IMR-90 (cell line): ENCODE data around the gene TAF4. TPM values are rescaled to one million over a fixed set of nuclear protein-coding genes. Genes with fewer than 3 reads are reported as not detected.

Source experiments
- ATAC-seq: fragments of 200-7000 bp; cut with Tn5 transposase; 2 replicates; pipeline ENCODE4 v1.9.1; 2020; ENCODE audit warnings: low read depth, mild to moderate bottlenecking, moderate library complexity
- BruUV-seq: library from RNA; stranded (reverse); fragments of 400-500 nt; replicated peaks from 2 replicates; lab custom pipeline; 2021; lab: Mats Ljungman, UMichigan
- CTCF ChIA-PET: fragments of 300-600 bp; formaldehyde crosslinking; extraction: SDS; loops from one replicate; lab custom pipeline; 2021; ENCODE audit warnings: antibody characterized with exemption; lab: Yijun Ruan, JAX
- POLR2A ChIA-PET: fragments of 300-600 bp; sonication (Branson Sonifier 250); formaldehyde crosslinking; loops from one replicate; lab custom pipeline; 2022; ENCODE audit warnings: antibody characterized with exemption; ENCODE audit not compliant: unreplicated experiment; lab: Charles Lee
- DNase-seq: peaks from one replicate; pipeline ENCODE4 v3.0.0; 2013
- H2AFZ ChIP-seq: replicated peaks from 2 replicates; pipeline ENCODE3; 2013; ENCODE audit warnings: low read length, mild to moderate bottlenecking; ENCODE audit not compliant: poor library complexity
- H2AK5ac ChIP-seq: 2 replicates; pipeline ENCODE4 v1.6.1; 2013; ENCODE audit warnings: low read depth, low read length, inconsistent platforms
- H2AK9ac ChIP-seq: replicated peaks from 2 replicates; pipeline ENCODE3; 2013; ENCODE audit warnings: mild to moderate bottlenecking, low read depth, low read length, moderate library complexity; ENCODE audit not compliant: poor library complexity
- H2BK120ac ChIP-seq: 2 replicates; pipeline ENCODE4 v1.6.1; 2013; ENCODE audit warnings: low read depth, low read length, inconsistent platforms
- H2BK15ac ChIP-seq: 3 replicates; pipeline ENCODE4 v1.6.1; 2013; ENCODE audit warnings: low read depth, low read length, inconsistent platforms
- H2BK20ac ChIP-seq: 2 replicates; pipeline ENCODE4 v1.6.1; 2013; ENCODE audit warnings: low read depth, mild to moderate bottlenecking, inconsistent platforms, low read length, moderate library complexity
- H2BK5ac ChIP-seq: 2 replicates; pipeline ENCODE4 v1.6.1; 2013; ENCODE audit warnings: mild to moderate bottlenecking, low read depth, low read length, inconsistent platforms; ENCODE audit not compliant: poor library complexity, severe bottlenecking
- H3K14ac ChIP-seq: replicated peaks from 2 replicates; pipeline ENCODE4 v1.6.1; 2013; ENCODE audit warnings: low read depth, low read length, inconsistent platforms
- H3K18ac ChIP-seq: 2 replicates; pipeline ENCODE4 v1.6.1; 2013; ENCODE audit warnings: low read depth, low read length, control low read depth
- H3K23ac ChIP-seq: 2 replicates; pipeline ENCODE4 v1.6.1; 2013; ENCODE audit warnings: low read depth, low read length, inconsistent platforms
- H3K27ac ChIP-seq: 2 replicates; pipeline ENCODE4 v1.5.1; 2013; ENCODE audit warnings: mild to moderate bottlenecking, control low read depth, low read length; ENCODE audit not compliant: insufficient read depth
- H3K27me3 ChIP-seq: 2 replicates; pipeline ENCODE4 v1.6.1; 2013; ENCODE audit warnings: low read length; ENCODE audit not compliant: control insufficient read depth, insufficient read depth
- H3K36me3 ChIP-seq: 2 replicates; pipeline ENCODE4 v1.6.1; 2013; ENCODE audit warnings: low read length, mixed read lengths; ENCODE audit not compliant: control insufficient read depth, insufficient read depth
- H3K4ac ChIP-seq: 2 replicates; pipeline ENCODE4 v1.6.1; 2013; ENCODE audit warnings: low read depth, low read length, inconsistent platforms
- H3K4me1 ChIP-seq: 2 replicates; pipeline ENCODE4 v1.6.1; 2013; ENCODE audit warnings: low read length, mixed read lengths; ENCODE audit not compliant: control insufficient read depth, insufficient read depth
- H3K4me2 ChIP-seq: 2 replicates; pipeline ENCODE4 v1.6.1; 2013; ENCODE audit warnings: low read depth, mild to moderate bottlenecking, control low read depth, low read length, moderate library complexity
- H3K4me3 ChIP-seq: 2 replicates; pipeline ENCODE4 v1.5.1; 2013; ENCODE audit warnings: low read depth, mild to moderate bottlenecking, control low read depth, low read length, moderate library complexity; ENCODE audit not compliant: insufficient read depth
- H3K56ac ChIP-seq: 2 replicates; pipeline ENCODE4 v1.6.1; 2013; ENCODE audit warnings: low read length, inconsistent platforms; ENCODE audit not compliant: insufficient read depth; ENCODE audit errors: extremely low read depth
- H3K79me1 ChIP-seq, 2 experiments: 2 replicates each; pipeline ENCODE4 v1.6.1; 2013; ENCODE audit warnings: low read length in 2 of 2, inconsistent platforms in 1 of 2, low read depth in 1 of 2
- H3K9ac ChIP-seq: 2 replicates; pipeline ENCODE4 v1.6.1; 2013; ENCODE audit warnings: low read depth, low read length, control low read depth
- H3K9me1 ChIP-seq: 2 replicates; pipeline ENCODE4 v1.6.1; 2013; ENCODE audit warnings: low read length, inconsistent platforms; ENCODE audit not compliant: insufficient read depth
- H3K9me3 ChIP-seq: 2 replicates; pipeline ENCODE4 v1.6.1; 2013; ENCODE audit warnings: low read length; ENCODE audit not compliant: control insufficient read depth, insufficient read depth
- H4K20me1 ChIP-seq: 2 replicates; pipeline ENCODE4 v1.6.1; 2013; ENCODE audit warnings: low read length, inconsistent platforms; ENCODE audit not compliant: insufficient read depth
- H4K5ac ChIP-seq: 2 replicates; pipeline ENCODE4 v1.6.1; 2013; ENCODE audit warnings: mild to moderate bottlenecking, low read depth, low read length, control low read depth
- H4K8ac ChIP-seq, 2 experiments: 2 replicates each; pipeline ENCODE4 v1.6.1; 2013; ENCODE audit warnings: low read depth in 2 of 2, low read length in 2 of 2, control low read depth in 1 of 2, inconsistent platforms in 1 of 2
- H4K91ac ChIP-seq: 2 replicates; pipeline ENCODE4 v1.6.1; 2013; ENCODE audit warnings: low read depth, low read length, inconsistent platforms; ENCODE audit not compliant: insufficient read depth
- BHLHE40 ChIP-seq: fragments of 150-350 bp; IDR thresholded peaks from 2 replicates; pipeline ENCODE4 v1.6.1; 2016; ENCODE audit warnings: mild to moderate bottlenecking, low read depth, low read length
- CEBPB ChIP-seq: IDR thresholded peaks from 2 replicates; pipeline ENCODE4 v1.6.1; 2012; ENCODE audit warnings: low read depth, low read length, improper control_type of control experiment
- ELK1 ChIP-seq: fragments of 150-350 bp; IDR thresholded peaks from 2 replicates; pipeline ENCODE4 v1.6.1; 2016; ENCODE audit warnings: low read depth, mild to moderate bottlenecking, low read length, moderate library complexity, borderline replicate concordance
- MAFK ChIP-seq: IDR thresholded peaks from 2 replicates; pipeline ENCODE4 v1.6.1; 2012; ENCODE audit warnings: low read depth, low read length, improper control_type of control experiment
- MXI1 ChIP-seq: IDR thresholded peaks from 2 replicates; pipeline ENCODE4 v1.6.1; 2012; ENCODE audit warnings: low read depth, mild to moderate bottlenecking, low read length, moderate library complexity, borderline replicate concordance
- USF2 ChIP-seq: fragments of 150-350 bp; IDR thresholded peaks from 2 replicates; pipeline ENCODE4 v1.6.1; 2017; ENCODE audit warnings: mild to moderate bottlenecking, antibody characterized with exemption, low read length, low read depth
- WGBS, 2 experiments: methylation state at CpG; one replicate each; pipeline versions ENCODE4 v1.1.5 to v1.1.7; 2013; ENCODE audit warnings: missing lambda C conversion rate in 2 of 2; ENCODE audit not compliant: insufficient read length in 1 of 2; ENCODE audit errors: extremely low coverage in 2 of 2; 5-methylcytosine and 5-hydroxymethylcytosine counted together
- dilution Hi-C: fragments of 300-500 bp; cut with HindIII; formaldehyde crosslinking; loops from one replicate; pipeline ENCODE4 v1.14.3; 2018; ENCODE audit warnings: low sequenced_read_pairs; ENCODE audit not compliant: unreplicated experiment
- in situ Hi-C: fragments of 300-500 bp; cut with MboI; formaldehyde crosslinking; loops from 3 replicates; pipeline ENCODE4 v1.14.3; 2019; ENCODE audit warnings: low sequenced_read_pairs, inconsistent platforms, mixed read lengths
- intact Hi-C: fragments of 100-400 bp; cut with micrococcal nuclease; formaldehyde crosslinking; loops from 2 replicates; pipeline ENCODE4 v1.10.0; 2022
- polyA plus RNA-seq, 3 experiments: library from polyadenylated mRNA; depleted of rRNA; stranded (reverse); fragments of >200 nt; gene quantifications; 2 replicates each; pipeline ENCODE4 v1.2.3, GENCODE V29; 2012; ENCODE audit warnings: low replicate concordance in 1 of 3
- total RNA-seq: library from RNA; depleted of rRNA; stranded (reverse); fragments of >200 nt; gene quantifications from 2 replicates; pipeline ENCODE4 v1.2.3, GENCODE V29; 2012

The TAF4 gene
- total and polyA plus RNA-seq, 2 of the 4 experiments (the other 2 are of a cell fraction) = 1.4 to 5.1 TPM

GRCh38 chr20:62025394-62025793 is 40.3 kb downstream of the TAF4 start (continued):
- TF ChIP-seq USF2 = no peak

- Histone ChIP-seq H3K23ac (no peak overlapping the region), H4K8ac (no peak overlapping the region), H3K27me3 (no peaks in the 10 kb centered on the region), H3K36me3 (no peaks in the 10 kb centered on the region), H3K79me1 (peaks cover 41 to 77% of the 10 kb centered on the region in 2 experiments), H2BK20ac (no peak overlapping the region), H2BK15ac (no peak overlapping the region), H3K9me3 (no peaks in the 10 kb centered on the region), H3K4me3 (no peak overlapping the region), H2AFZ (no peak overlapping the region), H3K4ac (no peak overlapping the region), H3K56ac (no peak overlapping the region), H3K4me2 (no peak overlapping the region), H3K9ac (no peak overlapping the region), H3K4me1 (peaks cover 6% of the 10 kb centered on the region; the same call in 1 of the 2 replicates), H2AK5ac (no peak overlapping the region), H4K20me1 (peaks cover 75% of the 10 kb centered on the region), H4K91ac (no peak overlapping the region), H3K14ac (no peak overlapping the region), H2BK5ac (no peak overlapping the region), H2AK9ac (no peak overlapping the region), H2BK120ac (no peak overlapping the region), H3K9me1 (peaks cover 9% of the 10 kb centered on the region; the same call in 1 of the 2 replicates), H3K27ac (no peak overlapping the region), H4K5ac (no peak overlapping the region), H3K18ac (no peak overlapping the region)
- ChIA-PET CTCF (no interaction called here), POLR2A (no interaction called here)
- dilution Hi-C loops = no loop called here
- DNase-seq = no peak
- 98% methylated on average over 5 of the region's 11 CpGs; no CpG with 5 or more reads in 1 of the 2 experiments for WGBS, 2 experiments
- intact Hi-C loops = no loop called here
- no TSS peak for BruUV-seq
- in situ Hi-C loops = loop anchor here (5.0 to 25.0 kb wide), 2 partner anchors 103 to 363 kb away; partner anchors contain the start of gene RPS21
- TF ChIP-seq MAFK (no peak), ELK1 (no peak), BHLHE40 (no peak), MXI1 (no peak), CEBPB (no peak)
- ATAC-seq = no peak
Observed at GRCh38 chr20:62023935-62024334, 41.7 kb downstream of the TAF4 start.
